Inferior parietal cortex (tissue), 1 donor: ENCODE measurements around the gene CRB2.
"Not testable (repeated sequence)": the region's sequence is repeated elsewhere in the genome, so short reads cannot be mapped to it uniquely, and the experiment has no call there.

ENCODE experiments used
- DNase-seq: peaks from one replicate; pipeline ENCODE4 v3.0.0-alpha.2; 2016; ENCODE audit errors: extremely low spot score

The CRB2 gene

DNA sequence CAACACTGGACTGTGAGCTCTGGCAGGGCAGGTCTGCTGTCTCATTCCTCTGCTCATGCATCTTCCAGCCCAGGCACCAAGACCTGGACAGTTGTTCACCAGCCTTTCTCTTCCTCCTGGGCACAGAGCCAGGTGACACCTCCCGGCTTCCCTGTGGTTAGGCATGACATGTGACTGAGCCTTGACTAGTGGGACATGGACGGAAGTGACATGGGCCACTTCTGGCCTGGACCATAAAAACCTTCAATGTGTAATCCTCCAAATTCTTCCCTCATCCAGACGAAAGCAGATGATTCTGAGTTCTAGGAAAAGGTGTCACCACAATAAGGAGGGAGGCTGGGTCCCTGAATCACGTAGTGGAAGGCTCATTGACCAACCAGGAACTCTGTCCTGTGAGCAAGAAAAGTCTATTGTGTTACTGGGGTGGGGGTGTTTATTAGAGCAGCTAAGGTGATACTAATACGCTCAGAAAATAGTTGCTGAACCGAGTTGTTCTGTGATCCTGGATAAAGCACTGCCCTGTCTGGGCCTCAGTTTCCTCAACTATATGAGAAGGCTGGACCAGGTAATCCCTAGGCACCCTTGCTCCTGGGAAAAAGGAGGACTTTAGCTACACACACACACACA is 26.6 kb upstream of the CRB2 start:
- DNase-seq = no peak

DNA sequence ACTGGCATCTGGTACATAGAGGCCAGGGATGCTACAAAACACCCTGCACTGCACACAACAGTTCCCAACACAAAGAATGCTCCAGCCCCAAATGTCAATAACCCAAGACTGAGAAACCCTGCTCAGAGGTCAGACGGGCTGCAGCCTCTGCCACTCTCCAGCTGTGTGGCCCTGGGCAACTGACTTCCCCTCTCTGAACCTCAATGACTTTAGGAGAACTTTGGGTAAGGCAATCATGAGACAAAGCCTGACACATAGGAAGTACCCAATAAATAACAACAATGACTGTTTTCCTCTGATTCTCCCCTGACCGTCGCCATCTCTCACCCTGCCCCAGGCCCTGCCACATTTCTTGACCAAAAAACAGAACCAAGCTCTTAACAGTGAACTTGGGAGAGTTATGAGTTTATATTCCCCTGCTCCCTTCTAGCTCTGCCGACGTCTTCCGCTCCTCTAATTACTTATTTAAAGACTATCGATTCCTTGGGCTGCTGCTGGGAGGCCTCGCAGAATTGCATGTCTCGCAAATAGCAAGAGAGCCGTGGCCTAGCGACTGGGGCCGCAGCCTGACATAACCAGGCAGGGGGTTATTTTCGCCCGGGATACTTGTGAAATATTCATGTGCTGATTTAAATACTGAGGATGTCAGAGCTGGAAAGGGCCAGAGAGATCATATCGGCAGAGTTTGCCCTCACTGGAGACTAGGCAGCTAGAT is 24.5 kb upstream of the CRB2 start:
- no peak for DNase-seq

DNA sequence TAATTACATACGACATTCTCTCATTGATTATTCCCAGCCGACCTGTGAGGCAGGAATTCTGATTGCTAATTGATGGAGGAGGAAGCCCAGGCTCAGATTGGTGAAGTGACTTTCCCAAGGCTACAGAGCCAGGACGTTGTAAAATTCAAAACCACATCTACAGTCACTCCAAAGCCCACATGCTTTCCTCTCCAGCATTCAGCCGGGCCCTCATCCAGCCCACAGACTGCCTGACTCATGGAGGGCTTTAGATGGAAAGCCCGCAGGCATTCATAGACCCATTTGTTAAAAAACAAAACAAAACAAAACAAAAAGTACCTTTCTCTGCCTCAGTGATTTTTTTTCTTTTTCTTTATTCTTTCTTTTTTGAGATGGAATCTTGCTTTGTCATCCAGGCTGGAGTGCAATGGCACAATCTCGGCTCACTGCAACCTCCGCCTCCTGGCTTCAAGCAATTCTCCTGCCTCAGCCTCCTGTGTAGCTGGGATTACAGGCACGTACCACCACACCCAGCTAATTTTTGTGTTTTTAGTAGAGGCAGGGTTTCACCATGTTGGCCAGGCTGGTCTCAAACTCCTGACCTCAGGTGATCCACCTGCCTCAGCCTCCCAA is 22.8 kb upstream of the CRB2 start:
- DNase-seq = not testable (repeated sequence)

DNA sequence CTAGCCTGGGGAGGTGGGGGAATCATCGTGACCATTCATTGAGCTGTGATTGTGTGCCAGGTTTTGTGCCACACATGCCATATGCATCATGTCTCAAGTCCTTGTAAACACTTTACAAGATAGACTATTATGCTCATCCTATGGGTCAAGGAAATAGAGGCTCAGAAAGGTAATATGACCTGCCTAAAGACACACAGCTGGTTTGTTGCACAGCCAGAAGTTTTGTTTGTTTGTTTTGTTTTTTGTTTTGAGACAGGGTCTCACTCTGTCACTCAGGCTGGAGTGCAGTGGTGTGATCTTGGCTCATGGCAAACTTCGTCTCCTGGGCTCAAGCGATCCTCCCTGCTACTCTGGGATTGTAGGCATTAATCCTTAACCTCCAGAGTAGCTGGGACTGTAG is 21.4 kb upstream of the CRB2 start:
- no peak for DNase-seq

DNA sequence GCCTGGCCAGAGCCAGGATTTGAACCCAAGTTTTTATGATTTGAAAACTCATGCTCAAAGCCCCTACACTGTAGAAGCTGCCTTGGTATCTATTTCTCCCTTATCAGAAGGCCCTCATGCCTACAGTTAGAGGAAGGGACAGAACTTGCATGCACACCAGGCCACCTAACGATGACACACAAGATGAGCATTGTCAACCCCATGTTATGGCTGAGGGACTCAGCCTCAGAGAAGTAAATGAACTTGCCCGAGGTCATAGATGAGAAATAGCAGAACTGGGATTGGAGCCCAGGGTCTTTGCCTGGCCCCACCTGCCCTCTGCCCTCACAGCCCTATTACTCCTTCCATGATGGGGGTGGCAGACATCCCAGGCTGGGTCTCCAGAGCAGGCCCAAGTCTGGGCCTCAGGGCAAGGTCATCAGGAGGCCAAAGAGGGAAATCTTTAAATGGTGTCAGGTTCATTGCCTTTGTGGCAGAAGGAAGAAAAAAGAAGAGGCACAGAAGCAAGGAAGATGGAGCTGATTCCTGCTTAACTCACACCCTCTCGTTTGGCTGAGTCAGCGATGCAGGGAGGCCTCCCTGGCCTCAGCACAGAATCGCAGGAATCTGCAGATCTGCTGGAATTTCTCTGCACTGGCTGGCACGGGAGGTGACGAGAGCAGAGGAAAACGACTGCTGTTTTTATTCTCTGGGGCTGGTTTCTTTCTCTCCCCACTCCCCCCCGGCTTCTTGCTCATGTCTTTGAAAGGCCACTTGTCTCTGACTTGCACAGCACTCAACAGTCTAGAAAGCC is 20.6 kb upstream of the CRB2 start:
- DNase-seq = no peak

DNA sequence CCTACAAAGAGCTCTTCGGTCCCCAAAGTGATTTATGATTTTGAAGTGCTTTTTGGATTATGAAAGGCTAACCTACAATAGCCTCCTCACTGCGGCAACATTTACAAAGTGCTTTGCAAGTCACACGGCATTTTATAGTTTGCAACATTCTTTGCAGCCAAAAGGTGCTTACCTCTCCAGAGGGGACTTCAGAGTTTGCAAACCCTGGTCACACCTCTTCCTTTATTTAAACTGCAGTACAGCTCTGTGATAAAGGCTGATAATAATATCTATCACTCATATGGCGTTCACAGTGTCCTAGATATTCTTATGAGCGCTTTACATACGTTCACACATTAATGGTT is 20.0 kb upstream of the CRB2 start:
- DNase-seq = no peak

DNA sequence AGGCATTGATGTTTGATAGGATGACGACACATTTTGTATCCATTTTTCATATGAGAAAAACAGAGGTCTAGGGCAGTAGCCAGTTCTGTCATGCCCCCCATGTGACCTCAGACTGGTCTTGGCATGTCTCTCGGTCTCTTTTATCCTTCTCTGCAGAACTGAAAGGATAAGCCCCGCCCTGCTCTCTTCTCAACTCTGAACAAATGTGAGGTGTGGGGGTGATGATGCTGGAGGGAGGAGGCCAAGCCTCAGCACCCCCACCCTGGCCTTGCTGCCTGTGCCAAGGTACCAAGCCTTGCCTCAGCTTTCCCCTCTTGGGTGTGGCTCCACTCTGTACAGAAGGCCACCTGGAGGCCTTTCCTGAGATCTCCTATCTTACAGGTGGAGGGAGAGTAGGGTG is 19.5 kb upstream of the CRB2 start:
- no peak for DNase-seq

DNA sequence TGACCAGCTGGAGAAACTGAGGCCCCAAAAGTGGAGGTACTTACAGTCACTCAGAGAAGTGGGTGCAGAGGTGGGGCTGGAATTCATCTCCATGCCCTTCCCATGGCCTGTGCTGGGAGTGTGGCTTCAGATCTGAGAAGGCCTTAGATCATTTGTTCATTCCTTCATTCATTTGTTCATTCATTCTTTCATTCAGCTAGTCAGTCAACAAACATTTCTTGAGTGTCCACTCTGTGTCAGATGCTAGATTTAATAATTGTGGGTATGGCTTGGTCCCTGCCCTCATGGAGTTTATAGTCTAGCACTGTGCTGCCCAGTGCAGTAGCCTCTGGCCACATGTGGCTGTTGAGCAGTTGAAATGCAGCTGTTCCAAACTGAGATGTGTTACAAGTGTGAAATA is 19.0 kb upstream of the CRB2 start:
- no peak for DNase-seq

GRCh38 chr9:123337971-123338370 is 18.0 kb upstream of the CRB2 start:
- no peak for DNase-seq

DNA sequence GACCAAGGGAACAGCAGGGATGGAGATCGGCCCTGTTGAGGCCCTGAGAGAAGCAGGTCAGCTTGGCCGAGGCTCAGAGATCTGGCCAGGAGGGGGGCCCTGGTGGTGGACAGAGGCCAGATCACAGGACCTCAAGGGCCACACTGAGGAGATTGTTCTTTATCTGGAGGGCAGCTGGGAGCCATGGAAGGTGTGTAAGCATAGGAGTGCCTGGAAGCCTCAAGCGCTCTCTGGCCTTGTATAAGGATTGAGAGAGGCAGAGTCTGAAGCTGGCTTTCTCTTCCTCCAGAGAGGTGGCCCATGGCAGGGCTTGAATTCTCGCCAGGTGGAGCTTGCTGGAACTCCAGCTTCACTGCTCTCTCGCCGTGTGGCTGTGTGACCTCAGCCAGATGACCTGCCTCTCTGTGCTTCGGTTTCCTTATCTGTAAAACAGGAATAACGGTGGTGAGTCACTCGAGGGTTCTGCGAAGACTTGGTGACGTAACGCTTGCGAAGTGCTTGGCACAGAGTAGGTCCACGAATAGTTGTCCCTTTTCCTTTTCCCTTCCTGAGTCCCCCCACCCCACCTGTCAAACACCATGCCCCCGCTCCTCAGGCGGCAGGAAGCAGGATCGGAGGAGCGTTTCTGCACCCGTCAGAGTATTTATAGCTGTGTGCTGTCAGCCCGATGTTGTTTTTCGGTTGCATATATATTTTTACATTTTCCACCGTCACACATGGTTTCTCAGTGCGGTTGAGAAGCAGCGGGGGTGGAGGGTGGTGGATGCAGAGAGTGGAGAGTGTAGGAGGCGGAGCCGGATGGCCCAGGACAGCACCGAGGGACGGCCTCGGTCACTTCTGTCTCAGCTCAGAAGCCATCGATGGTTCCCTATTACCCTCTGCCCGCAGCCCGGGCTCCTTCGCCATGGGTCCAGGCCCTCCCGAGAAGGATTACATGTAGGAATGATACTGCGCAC is 17.0 kb upstream of the CRB2 start:
- DNase-seq = no peak

DNA sequence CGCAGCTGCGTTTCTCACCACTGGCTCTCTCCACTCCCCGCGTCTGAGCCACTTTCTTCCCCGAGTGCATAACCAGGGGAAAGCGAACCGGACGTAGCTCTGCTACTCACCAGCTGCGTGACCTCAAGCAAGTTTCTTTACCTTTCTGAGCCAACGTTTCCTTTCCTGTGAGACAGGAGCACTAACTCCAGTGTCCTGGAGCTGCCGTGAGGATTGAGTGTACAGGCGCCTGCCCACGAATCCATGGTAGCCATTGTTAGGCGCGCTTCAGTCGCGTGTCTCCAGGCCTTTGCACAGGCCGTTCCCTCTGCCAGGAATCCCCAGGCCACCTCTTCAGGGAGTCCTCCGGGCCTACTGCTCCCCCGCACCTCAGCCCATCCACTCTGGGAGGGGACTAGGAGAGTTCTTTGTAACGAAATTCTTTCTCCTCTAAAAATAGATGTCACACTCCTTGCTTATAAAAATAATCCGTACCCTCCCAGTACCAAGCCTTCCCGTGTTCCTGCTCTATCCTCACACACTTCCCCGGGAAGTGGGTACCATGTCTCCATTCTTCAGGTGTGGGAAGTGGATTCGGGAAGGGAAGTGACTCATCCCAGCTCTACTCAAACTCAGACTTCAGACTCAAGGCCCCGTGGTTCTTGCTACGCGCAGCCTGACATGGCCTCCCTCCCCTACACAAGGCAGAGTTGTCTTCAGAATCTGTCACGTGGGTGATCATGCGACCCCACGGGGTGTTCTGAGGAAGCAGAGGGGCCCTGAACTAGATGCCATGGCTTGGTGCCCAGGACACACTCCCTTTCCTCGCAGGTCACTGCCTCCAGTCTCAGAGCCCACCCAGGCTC is 16.1 kb upstream of the CRB2 start:
- DNase-seq = no peak

DNA sequence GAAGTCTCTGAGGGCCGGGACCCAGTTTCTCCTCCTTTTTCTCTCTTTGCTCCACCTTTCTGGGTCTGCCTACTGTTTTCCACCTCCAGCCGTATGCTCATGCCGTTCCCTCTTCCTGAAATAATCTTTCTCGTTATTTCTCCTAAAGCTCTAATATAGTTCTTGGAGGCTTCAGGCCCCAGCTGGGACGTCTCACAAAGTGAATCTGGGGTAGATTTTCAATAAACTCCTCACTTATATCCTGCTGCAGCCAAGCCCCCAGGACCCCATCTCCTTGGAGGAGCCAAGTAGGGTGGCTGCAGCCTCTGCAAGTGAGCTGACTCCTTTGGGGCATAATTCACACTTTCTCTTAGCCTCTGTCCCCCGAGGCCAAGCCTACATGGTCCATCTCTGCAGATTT is 14.2 kb upstream of the CRB2 start:
- DNase-seq = no peak

DNA sequence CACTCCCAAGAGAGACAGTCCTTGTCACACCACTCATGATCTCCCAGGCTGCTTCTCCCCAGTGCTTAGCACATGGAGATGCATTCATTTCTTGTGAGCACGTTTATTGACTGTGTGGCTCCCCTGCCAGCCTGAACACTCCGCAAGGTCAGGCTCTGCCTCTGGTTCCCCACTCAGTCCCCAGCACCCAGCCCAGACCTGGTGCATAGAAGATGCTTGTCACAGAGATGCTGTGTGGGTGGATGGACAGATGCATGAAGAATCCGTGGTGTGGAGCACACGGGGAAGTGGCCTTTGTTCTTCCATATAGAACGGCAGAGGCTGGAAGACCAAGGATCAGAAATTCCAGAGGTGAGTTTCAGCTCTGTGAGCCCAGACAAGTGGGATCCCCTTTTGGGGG is 13.8 kb upstream of the CRB2 start:
- DNase-seq = no peak

- no peak for DNase-seq
Measured at GRCh38 chr9:123343443-123344191, 12.4 kb upstream of the CRB2 start.

DNA sequence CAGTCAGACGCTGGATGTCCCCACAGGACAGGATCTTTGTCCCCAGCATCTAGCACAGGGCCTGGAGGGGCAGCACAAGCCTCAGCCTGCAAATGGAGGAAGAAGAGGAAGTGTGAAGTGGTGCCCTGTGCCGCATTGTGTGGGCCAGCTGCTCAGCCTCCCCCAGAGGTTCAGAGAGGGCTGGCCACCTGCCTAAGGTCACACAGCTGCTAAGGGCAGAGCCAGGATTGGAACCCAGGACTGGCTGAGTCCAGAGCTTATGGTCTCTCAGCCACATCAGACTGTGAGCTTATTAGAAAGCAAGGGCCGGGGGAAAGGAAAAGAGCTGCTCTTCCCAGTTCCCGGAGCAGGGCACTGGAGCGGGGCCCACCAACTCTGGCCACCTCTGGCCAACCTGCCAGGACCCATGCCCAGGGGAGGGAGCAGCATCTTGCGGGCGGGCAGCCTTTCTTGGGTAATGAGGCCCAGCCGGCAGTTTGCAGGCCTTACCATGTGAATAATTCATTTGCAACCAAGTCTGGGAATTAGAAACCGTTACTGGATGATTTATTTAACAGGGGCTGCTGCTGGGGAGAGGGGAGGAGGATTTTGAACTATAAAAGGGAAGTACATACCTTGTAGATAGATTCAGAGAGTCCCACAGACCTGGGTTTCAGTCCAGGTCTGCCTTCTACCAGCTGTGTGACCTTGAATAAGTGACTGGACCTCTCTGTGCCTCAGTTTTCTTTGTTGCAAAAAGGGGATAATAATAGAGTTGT is 11.6 kb upstream of the CRB2 start:
- DNase-seq = no peak

GRCh38 chr9:123345567-123345955 is 10.4 kb upstream of the CRB2 start:
- DNase-seq = no peak

GRCh38 chr9:123346026-123346425 is 10.0 kb upstream of the CRB2 start:
- no peak for DNase-seq

DNA sequence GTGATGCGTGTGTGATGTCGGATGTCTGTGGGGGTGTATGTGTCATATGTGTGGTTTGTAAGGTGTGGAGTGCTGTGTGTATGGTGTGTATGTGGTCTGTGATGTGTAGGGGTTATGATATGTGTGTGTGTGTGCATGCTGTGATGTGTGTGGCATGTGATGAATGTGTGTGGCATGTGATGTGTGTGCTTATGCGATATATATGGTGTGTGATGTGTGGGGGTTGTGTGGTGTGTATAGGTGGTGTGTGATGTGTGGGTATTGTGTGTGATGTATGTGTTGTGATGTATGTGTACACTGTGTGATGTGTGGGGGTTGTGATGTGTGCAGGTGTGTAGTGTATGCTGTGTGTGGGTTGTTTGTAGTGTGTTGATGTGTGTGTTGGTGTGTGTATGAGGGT is 9.2 kb upstream of the CRB2 start:
- DNase-seq = no peak
